ENCODE measurements around the gene AUTS2. TPM values are rescaled to one million over a fixed set of nuclear protein-coding genes. Genes with fewer than 3 reads are reported as not detected.
A peak's percentile ranks its signal among the peaks of the same experiment; 100 is the strongest.

AUTS2 gene
- total and polyA plus RNA-seq, 10 of the 15 experiments (the other 5 are each of a cell fraction or from before 2014, with no cell fraction given) = 6.4 to 55.6 (median 21.6) TPM

DNA sequence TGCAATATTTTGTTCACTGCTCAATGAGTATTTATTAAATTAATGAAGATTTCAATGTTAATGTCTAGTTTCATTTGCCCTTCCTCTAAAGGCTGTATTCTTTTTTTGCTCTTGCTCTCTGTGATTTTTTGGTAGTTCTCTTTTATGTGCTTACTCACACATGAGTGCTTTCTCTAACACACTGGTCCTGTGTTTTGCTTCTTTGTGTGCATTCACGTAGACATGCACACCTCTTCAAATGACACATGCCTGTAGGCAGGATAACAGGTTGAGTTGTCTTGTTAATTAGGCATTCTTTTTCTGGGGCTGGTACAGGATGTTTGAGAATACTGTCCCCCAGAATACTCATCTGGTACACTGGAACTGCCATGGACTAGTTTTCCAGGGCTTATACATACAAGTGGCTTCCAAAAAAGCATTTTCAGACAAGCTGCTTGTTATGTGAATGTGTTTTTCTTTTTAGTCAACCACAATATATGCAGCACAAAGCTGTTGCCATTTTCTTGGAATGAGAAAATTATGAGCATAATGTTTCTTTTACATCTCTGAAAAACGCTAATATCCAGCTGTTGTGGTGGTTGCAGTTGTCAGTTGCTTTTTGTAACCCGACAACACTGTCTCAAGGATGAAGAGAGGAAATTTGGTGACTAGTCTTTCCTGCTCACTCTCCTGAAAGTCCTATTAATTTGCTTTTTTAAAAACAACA lies 416.4 kb downstream of the AUTS2 start:
- DNase-seq (ENCODE audit: low read depth, low spot score) = peak; percentile 42
- H3K27ac ChIP-seq (ENCODE audit: control insufficient read depth, insufficient read depth) = no peak overlapping the region
- peak; percentile 71 for ATAC-seq
- ChIA-PET RAD21 (ENCODE audit: unreplicated experiment) (interaction anchor here (1.6 to 2.2 kb wide), 2 partner anchors 8 to 47 kb away, joined by 5 to 10 read pairs; no protein-coding TSS in a partner anchor), CTCF (interaction anchor here (0.6 to 1.4 kb wide), 6 partner anchors 16 to 55 kb away, joined by 3 read pairs; no protein-coding TSS in a partner anchor), POLR2A (interaction anchor here (1.8 kb wide), 1 partner anchor 8 kb away, joined by 4 read pairs; no protein-coding TSS in a partner anchor), SMC1A (ENCODE audit: uncharacterized antibody, unreplicated experiment) (interaction anchor here (0.6 to 2.2 kb wide), 9 partner anchors 9 to 70 kb away, joined by 3 to 12 read pairs (median 3); no protein-coding TSS in a partner anchor)
- no peak overlapping the region for H3K4me3 ChIP-seq
- H3K4me2 ChIP-seq (ENCODE audit: control insufficient read depth, insufficient read depth) = no peak overlapping the region
- H3K79me2 ChIP-seq (ENCODE audit: control insufficient read depth, insufficient read depth, low read length) = no peaks in the 10 kb centered on the region; the same call in 1 of the 2 replicates
- no peak for FAIRE-seq
- H3K9ac ChIP-seq (ENCODE audit: control insufficient read depth, insufficient read depth, low read length) = no peak overlapping the region
- no peaks in the 10 kb centered on the region for H3K27me3 ChIP-seq (replicated peaks in 1 of 2; ENCODE audit: control insufficient read depth in 2 of 2, insufficient read depth in 2 of 2, low read length in 1 of 2)
- in situ Hi-C loops (cut with MboI) = no loop called here
- H4K20me1 ChIP-seq (ENCODE audit: control insufficient read depth, insufficient read depth) = no peaks in the 10 kb centered on the region
- BruUV-seq (replicated peaks) = no TSS peak
- intact Hi-C loops (cut with micrococcal nuclease; ENCODE audit: unreplicated experiment) = no loop called here
- peaks cover 4% of the 10 kb centered on the region; the same call in 1 of the 2 replicates for H3K4me1 ChIP-seq (ENCODE audit: control insufficient read depth, insufficient read depth, low read length)
- H2AFZ ChIP-seq (ENCODE audit: control insufficient read depth, low read depth, low read length) = no peak overlapping the region
- no peaks in the 10 kb centered on the region for H3K9me3 ChIP-seq (replicated peaks; ENCODE audit: control insufficient read depth, insufficient read depth, low read length)
- H3K36me3 ChIP-seq (ENCODE audit: control insufficient read depth in 2 of 2, insufficient read depth in 2 of 2, low read length in 1 of 2) = no peaks in the 10 kb centered on the region
- WGBS (ENCODE audit: insufficient coverage, insufficient replicate concordance, low lambda C conversion rate, missing lambda C conversion rate) = 2% methylated on average over 3 of the region's 3 CpGs
- TF ChIP-seq FOS (IDR thresholded peaks at IDR 0.05; ENCODE audit: borderline replicate concordance, extremely low read depth, insufficient read length) (no peak), BHLHE40 (IDR thresholded peaks at IDR 0.05; ENCODE audit: borderline replicate concordance in 1 of 2, low read depth in 2 of 2, low read length in 1 of 2) (peak in 1 of 2 experiments; percentile 19; a peak in 1 of 4 replicates), ZSCAN29 (IDR thresholded peaks at IDR 0.05) (no peak), CREB1 (IDR thresholded peaks at IDR 0.05; ENCODE audit: low read depth) (no peak), IKZF1 (conservative IDR thresholded peaks at IDR 0.05) (no peak), PAX5 (IDR thresholded peaks at IDR 0.05; ENCODE audit: borderline replicate concordance, low read depth, low read length) (no peak), MTA2 (IDR thresholded peaks at IDR 0.05; ENCODE audit: low read depth) (peak; percentile 26; the same call in 1 of the 2 replicates), FOXM1 (IDR thresholded peaks at IDR 0.05; ENCODE audit: low read depth, low read length) (no peak), STAT3 (IDR thresholded peaks at IDR 0.05; ENCODE audit: low read depth, low read length) (no peak)
- TF ChIP-seq, protein P1, sequence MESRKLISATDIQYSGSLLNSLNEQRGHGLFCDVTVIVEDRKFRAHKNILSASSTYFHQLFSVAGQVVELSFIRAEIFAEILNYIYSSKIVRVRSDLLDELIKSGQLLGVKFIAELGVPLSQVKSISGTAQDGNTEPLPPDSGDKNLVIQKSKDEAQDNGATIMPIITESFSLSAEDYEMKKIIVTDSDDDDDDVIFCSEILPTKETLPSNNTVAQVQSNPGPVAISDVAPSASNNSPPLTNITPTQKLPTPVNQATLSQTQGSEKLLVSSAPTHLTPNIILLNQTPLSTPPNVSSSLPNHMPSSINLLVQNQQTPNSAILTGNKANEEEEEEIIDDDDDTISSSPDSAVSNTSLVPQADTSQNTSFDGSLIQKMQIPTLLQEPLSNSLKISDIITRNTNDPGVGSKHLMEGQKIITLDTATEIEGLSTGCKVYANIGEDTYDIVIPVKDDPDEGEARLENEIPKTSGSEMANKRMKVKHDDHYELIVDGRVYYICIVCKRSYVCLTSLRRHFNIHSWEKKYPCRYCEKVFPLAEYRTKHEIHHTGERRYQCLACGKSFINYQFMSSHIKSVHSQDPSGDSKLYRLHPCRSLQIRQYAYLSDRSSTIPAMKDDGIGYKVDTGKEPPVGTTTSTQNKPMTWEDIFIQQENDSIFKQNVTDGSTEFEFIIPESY (IDR thresholded peaks at IDR 0.05) = no peak
- TF ChIP-seq, protein P2, sequence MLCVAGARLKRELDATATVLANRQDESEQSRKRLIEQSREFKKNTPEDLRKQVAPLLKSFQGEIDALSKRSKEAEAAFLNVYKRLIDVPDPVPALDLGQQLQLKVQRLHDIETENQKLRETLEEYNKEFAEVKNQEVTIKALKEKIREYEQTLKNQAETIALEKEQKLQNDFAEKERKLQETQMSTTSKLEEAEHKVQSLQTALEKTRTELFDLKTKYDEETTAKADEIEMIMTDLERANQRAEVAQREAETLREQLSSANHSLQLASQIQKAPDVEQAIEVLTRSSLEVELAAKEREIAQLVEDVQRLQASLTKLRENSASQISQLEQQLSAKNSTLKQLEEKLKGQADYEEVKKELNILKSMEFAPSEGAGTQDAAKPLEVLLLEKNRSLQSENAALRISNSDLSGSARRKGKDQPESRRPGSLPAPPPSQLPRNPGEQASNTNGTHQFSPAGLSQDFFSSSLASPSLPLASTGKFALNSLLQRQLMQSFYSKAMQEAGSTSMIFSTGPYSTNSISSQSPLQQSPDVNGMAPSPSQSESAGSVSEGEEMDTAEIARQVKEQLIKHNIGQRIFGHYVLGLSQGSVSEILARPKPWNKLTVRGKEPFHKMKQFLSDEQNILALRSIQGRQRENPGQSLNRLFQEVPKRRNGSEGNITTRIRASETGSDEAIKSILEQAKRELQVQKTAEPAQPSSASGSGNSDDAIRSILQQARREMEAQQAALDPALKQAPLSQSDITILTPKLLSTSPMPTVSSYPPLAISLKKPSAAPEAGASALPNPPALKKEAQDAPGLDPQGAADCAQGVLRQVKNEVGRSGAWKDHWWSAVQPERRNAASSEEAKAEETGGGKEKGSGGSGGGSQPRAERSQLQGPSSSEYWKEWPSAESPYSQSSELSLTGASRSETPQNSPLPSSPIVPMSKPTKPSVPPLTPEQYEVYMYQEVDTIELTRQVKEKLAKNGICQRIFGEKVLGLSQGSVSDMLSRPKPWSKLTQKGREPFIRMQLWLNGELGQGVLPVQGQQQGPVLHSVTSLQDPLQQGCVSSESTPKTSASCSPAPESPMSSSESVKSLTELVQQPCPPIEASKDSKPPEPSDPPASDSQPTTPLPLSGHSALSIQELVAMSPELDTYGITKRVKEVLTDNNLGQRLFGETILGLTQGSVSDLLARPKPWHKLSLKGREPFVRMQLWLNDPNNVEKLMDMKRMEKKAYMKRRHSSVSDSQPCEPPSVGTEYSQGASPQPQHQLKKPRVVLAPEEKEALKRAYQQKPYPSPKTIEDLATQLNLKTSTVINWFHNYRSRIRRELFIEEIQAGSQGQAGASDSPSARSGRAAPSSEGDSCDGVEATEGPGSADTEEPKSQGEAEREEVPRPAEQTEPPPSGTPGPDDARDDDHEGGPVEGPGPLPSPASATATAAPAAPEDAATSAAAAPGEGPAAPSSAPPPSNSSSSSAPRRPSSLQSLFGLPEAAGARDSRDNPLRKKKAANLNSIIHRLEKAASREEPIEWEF (IDR thresholded peaks at IDR 0.05; ENCODE audit: insufficient replicate concordance, low read depth, low read length) = no peak
- TF ChIP-seq, protein P3, sequence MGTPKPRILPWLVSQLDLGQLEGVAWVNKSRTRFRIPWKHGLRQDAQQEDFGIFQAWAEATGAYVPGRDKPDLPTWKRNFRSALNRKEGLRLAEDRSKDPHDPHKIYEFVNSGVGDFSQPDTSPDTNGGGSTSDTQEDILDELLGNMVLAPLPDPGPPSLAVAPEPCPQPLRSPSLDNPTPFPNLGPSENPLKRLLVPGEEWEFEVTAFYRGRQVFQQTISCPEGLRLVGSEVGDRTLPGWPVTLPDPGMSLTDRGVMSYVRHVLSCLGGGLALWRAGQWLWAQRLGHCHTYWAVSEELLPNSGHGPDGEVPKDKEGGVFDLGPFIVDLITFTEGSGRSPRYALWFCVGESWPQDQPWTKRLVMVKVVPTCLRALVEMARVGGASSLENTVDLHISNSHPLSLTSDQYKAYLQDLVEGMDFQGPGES (IDR thresholded peaks at IDR 0.05) = no peak
- TF ChIP-seq, protein P4, sequence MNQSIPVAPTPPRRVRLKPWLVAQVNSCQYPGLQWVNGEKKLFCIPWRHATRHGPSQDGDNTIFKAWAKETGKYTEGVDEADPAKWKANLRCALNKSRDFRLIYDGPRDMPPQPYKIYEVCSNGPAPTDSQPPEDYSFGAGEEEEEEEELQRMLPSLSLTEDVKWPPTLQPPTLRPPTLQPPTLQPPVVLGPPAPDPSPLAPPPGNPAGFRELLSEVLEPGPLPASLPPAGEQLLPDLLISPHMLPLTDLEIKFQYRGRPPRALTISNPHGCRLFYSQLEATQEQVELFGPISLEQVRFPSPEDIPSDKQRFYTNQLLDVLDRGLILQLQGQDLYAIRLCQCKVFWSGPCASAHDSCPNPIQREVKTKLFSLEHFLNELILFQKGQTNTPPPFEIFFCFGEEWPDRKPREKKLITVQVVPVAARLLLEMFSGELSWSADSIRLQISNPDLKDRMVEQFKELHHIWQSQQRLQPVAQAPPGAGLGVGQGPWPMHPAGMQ (IDR thresholded peaks at IDR 0.05; ENCODE audit: borderline replicate concordance) = no peak

Data from GM12878 (cell line).